ENCODE results near the gene NAT14. TPM values are rescaled to one million over a fixed set of nuclear protein-coding genes. Genes with fewer than 3 reads are reported as not detected.

Gene NAT14
- total and polyA plus RNA-seq, 8 donors, result 5.8 to 32.4 (median 8.1) TPM

DNA sequence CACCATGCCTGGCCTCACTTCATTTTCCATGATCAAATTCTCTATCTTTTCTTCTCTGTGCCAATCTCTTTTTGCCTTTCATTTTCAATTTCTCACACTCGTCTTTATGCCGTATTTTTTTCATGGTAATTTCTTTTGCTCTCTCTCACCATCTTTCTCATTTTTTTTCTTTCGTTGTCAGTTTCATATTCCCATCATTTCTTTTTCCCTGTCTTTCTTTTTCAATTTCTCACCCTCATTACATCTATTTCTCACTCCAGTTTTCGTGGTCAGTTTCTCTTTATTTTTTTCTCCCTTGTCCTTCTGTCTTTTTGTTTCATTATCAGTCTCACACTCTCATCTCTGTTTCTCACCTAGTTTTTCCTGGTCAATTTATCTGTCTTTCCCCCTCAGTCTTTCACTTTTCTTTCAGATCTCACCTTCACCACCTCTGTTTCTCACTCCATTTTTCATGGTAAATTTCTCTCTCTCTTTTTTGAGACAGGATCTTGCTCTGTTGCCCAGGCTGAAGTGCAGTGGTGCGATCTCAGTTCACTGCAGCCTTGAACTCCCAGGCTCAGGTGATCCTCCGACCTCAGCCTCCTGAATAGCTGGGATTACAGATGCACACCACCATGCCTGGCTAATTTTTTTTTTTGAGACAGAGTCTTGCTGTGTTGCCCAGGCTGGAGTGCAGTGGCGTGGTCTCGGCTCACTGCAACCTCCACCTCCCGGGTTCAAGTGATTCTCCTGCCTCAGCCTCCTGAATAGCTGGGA lies 17.4 kb downstream of the NAT14 start:
- WGBS, 2 donors, result 87 to 93% methylated on average over 9 of the region's 9 CpGs

DNA sequence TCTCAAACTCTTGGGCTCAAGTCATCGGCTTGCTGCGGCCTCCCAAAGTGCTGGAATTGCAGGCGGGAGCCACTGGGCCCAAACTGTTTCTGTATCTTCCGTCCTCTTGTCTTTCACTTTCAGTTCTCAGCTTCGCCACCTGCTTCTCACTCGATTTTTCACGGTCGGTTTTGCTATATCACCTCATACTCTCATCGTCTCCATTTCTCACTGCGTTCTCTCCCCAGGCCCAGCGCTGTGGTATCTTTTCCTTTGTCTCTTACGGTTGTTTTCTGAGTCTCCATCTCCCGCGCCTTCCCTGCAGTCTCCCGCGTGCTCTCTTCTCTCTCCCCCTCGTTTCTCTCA lies 18.1 kb downstream of the NAT14 start:
- ATAC-seq, result no peak
- no peak overlapping the region for H3K27ac ChIP-seq
- TF ChIP-seq, protein P1, sequence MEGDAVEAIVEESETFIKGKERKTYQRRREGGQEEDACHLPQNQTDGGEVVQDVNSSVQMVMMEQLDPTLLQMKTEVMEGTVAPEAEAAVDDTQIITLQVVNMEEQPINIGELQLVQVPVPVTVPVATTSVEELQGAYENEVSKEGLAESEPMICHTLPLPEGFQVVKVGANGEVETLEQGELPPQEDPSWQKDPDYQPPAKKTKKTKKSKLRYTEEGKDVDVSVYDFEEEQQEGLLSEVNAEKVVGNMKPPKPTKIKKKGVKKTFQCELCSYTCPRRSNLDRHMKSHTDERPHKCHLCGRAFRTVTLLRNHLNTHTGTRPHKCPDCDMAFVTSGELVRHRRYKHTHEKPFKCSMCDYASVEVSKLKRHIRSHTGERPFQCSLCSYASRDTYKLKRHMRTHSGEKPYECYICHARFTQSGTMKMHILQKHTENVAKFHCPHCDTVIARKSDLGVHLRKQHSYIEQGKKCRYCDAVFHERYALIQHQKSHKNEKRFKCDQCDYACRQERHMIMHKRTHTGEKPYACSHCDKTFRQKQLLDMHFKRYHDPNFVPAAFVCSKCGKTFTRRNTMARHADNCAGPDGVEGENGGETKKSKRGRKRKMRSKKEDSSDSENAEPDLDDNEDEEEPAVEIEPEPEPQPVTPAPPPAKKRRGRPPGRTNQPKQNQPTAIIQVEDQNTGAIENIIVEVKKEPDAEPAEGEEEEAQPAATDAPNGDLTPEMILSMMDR (IDR thresholded peaks at IDR 0.05), result no peak
- 78 to 86% methylated on average over 17 of the region's 17 CpGs for WGBS, 2 donors
- no peaks in the 10 kb centered on the region for H3K4me1 ChIP-seq
- H3K9me3 ChIP-seq, result no peaks in the 10 kb centered on the region
- FAIRE-seq, result no peak
- intact Hi-C loops (cut with DNase I), result loop anchor here in 2 of 3 donors (5.0 kb wide), 2 partner anchors 361 to 366 kb away; no protein-coding TSS in a partner anchor
- H3K4me3 ChIP-seq, result no peak overlapping the region
- no peaks in the 10 kb centered on the region for H3K27me3 ChIP-seq
- H3K36me3 ChIP-seq, result no peaks in the 10 kb centered on the region
- DNase-seq, result no peak

More for the DNA sequence above, 17.4 kb downstream of the NAT14 start:
- FAIRE-seq (no peak), DNase-seq (no peak), ATAC-seq (no peak)
- no peak overlapping the region for H3K27ac ChIP-seq
- H3K4me1 ChIP-seq, result no peaks in the 10 kb centered on the region
- H3K27me3 ChIP-seq, result no peaks in the 10 kb centered on the region
- intact Hi-C loops (cut with DNase I), result loop anchor here in 2 of 3 donors (5.0 kb wide), 2 partner anchors 360 to 365 kb away; no protein-coding TSS in a partner anchor
- H3K4me3 ChIP-seq, result no peak overlapping the region
- H3K9me3 ChIP-seq, result no peaks in the 10 kb centered on the region
- TF ChIP-seq, protein P1 (IDR thresholded peaks at IDR 0.05), result no peak
- H3K36me3 ChIP-seq, result no peaks in the 10 kb centered on the region

DNA sequence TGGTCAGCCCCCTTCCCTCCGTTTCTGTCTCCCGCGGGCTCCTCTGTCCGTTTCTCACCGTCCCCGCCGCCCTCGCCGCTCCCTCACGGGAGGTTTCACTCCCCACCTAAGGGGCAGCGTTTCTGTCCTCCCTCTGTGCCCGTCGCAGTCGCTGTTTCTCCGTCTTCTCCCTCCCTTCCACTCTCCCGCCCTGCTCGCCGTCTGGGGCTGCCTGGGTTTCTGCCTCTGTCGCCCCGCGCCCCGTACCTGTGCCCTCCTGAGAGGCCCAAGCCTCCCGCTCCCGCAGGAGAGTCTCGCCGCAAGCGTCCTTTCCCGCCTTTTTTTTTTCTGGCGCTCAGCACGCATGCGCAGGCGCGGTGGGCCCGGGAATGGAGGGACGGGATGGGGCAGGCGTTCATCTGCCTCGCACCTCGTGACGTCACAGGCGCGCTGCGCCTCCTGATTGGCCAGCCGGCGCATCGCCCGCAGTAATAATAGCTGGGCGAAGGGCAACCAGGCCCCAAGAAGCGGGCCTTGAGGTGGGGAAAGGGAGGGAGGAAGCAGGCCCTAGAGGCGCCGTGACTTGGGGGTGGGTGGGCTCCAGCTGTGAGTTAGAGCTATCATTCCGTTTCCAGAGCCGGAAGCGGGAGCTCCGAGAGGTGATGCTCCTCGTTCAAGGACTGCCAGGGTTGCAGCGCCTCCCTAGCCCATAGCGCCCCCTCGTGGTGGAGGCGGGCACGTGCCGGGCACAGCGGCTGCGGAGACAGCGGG lies 18.7 kb downstream of the NAT14 start:
- H3K9me3 ChIP-seq, result no peaks in the 10 kb centered on the region
- TF ChIP-seq, protein P1 (IDR thresholded peaks at IDR 0.05), result peak; percentile 97 to 99 (median 98)
- peak overlapping the region in 1 of 4 donors; percentile 17 for H3K27ac ChIP-seq
- peak; percentile 97 to 99 (median 98) for ATAC-seq
- 11% methylated on average over 60 to 64 of the region's 64 CpGs for WGBS, 2 donors
- H3K36me3 ChIP-seq, result no peaks in the 10 kb centered on the region
- intact Hi-C loops (cut with DNase I), result loop anchor here in 2 of 3 donors (2.0 to 5.0 kb wide), 3 partner anchors 39 to 366 kb away; partner anchors contain the start of gene C19orf85 (in 1 of the 2)
- no peak for FAIRE-seq
- no peaks in the 10 kb centered on the region for H3K27me3 ChIP-seq
- peak overlapping the region in 3 of 4 donors; percentile 13 to 34 (median 21) for H3K4me3 ChIP-seq
- peak; percentile 89 to 99 (median 92) for DNase-seq
- no peaks in the 10 kb centered on the region for H3K4me1 ChIP-seq

GRCh38 chr19:55504252-55504603 lies 19.2 kb downstream of the NAT14 start:
- DNase-seq (no peak), ATAC-seq (peak in 1 of 4 donors; percentile 5), FAIRE-seq (no peak)
- no peaks in the 10 kb centered on the region for H3K9me3 ChIP-seq
- no peaks in the 10 kb centered on the region for H3K4me1 ChIP-seq
- 14 to 20% methylated on average over 13 of the region's 13 CpGs for WGBS, 2 donors
- no peak overlapping the region for H3K27ac ChIP-seq
- intact Hi-C loops (cut with DNase I), result loop anchor here in 2 of 3 donors (2.0 to 5.0 kb wide), 3 partner anchors 39 to 367 kb away; partner anchors contain the start of gene C19orf85 (in 1 of the 2)
- TF ChIP-seq, protein P1 (IDR thresholded peaks at IDR 0.05), result no peak
- H3K27me3 ChIP-seq, result no peaks in the 10 kb centered on the region
- peak overlapping the region in 2 of 4 donors; percentile 21 to 34 for H3K4me3 ChIP-seq
- H3K36me3 ChIP-seq, result no peaks in the 10 kb centered on the region
